A549 (cell line): Measurements from ENCODE around the gene CD300H. TPM values are rescaled to one million over a fixed set of nuclear protein-coding genes. Genes with fewer than 3 reads are reported as not detected.
"Not testable (repeated sequence)": the region's sequence is repeated elsewhere in the genome, so short reads cannot be mapped to it uniquely, and the experiment has no call there.

Experiments
- ATAC-seq, 2 experiments: fragments of 200-7000 bp in 1 of 2; fragments of >200 bp in 1 of 2; cut with Nextera tagmentation in 1 of 2; cut with Tn5 transposase in 1 of 2; 3 replicates each; pipeline versions ENCODE4 v1.8.0 to v1.9.1; 2018 to 2020; ENCODE audit warnings: mild to moderate bottlenecking in 1 of 2, moderate library complexity in 1 of 2
- CTCF ChIA-PET: fragments of 300-600 bp; sonication (Branson Sonifier 250); formaldehyde crosslinking; extraction: SDS; loops from one replicate; lab custom pipeline; 2021; ENCODE audit warnings: antibody characterized with exemption, inconsistent platforms; lab: Yijun Ruan, JAX
- POLR2A ChIA-PET: fragments of 350-600 bp; formaldehyde crosslinking; extraction: SDS; loops from one replicate; lab custom pipeline; 2021; ENCODE audit warnings: antibody characterized with exemption, inconsistent platforms; lab: Yijun Ruan, JAX
- DNase-seq, 2 experiments: peaks; one replicate each; pipeline versions ENCODE4 v3.0.0 to v3.0.0-alpha.2; 2011 to 2016; ENCODE audit warnings: low read depth in 1 of 2, low spot score in 1 of 2
- FAIRE-seq: peaks from 2 replicates; lab custom pipeline; 2011; peaks lifted over from hg19 to GRCh38; lab: Jason Lieb, UNC
- H3K27ac ChIP-seq, 2 experiments: fragments of >200 bp; sonication (Bioruptor Twin); formaldehyde crosslinking; 3 replicates each; pipeline ENCODE4 v1.5.1; 2016 to 2017
- H3K4me1 ChIP-seq: fragments of >200 bp; sonication (Bioruptor Twin); formaldehyde crosslinking; 3 replicates; pipeline ENCODE4 v1.6.1; 2016
- H3K4me2 ChIP-seq: fragments of >200 bp; sonication (Bioruptor Twin); formaldehyde crosslinking; 3 replicates; pipeline ENCODE4 v1.6.1; 2016
- H3K4me3 ChIP-seq: fragments of >200 bp; sonication (Bioruptor Twin); formaldehyde crosslinking; 3 replicates; pipeline ENCODE4 v1.5.1; 2016
- H3K9me3 ChIP-seq: fragments of >200 bp; sonication (Bioruptor Twin); formaldehyde crosslinking; 3 replicates; pipeline ENCODE4 v1.6.1; 2016
- BHLHE40 ChIP-seq: IDR thresholded peaks from 2 replicates; pipeline ENCODE4 v1.6.1; 2012; ENCODE audit warnings: low read depth, low read length, inconsistent platforms
- CEBPB ChIP-seq, 2 experiments: fragments of >200 bp in 1 of 2; sonication (Bioruptor Twin) in 1 of 2; formaldehyde crosslinking in 1 of 2; IDR thresholded peaks; 2 replicates each; pipeline ENCODE4 v1.6.1; 2012 to 2016
- CHD2 ChIP-seq: fragments of 150-350 bp; IDR thresholded peaks from 2 replicates; pipeline ENCODE4 v1.6.1; 2014; ENCODE audit warnings: low read length; ENCODE audit not compliant: partially characterized antibody
- E2F6 ChIP-seq: IDR thresholded peaks from 2 replicates; pipeline ENCODE4 v1.6.1; 2012; ENCODE audit warnings: low read depth, borderline replicate concordance
- EHMT2 ChIP-seq: fragments of 200-600 bp; sonication (generic); IDR thresholded peaks from 2 replicates; pipeline ENCODE4 v1.6.1; 2016; ENCODE audit warnings: antibody characterized with exemption, low read depth, mild to moderate bottlenecking, moderate library complexity
- ELK1 ChIP-seq: fragments of 150-350 bp; IDR thresholded peaks from 2 replicates; pipeline ENCODE4 v1.6.1; 2014; ENCODE audit warnings: low read depth, mild to moderate bottlenecking, low read length
- EP300 ChIP-seq, 2 experiments: fragments of >200 bp; sonication (Bioruptor Twin); formaldehyde crosslinking; IDR thresholded peaks; 2 replicates in 1 of 2; 3 replicates in 1 of 2; pipeline ENCODE4 v1.6.1; 2016 to 2017
- FOSL2 ChIP-seq, 2 experiments: fragments of 450-650 bp in 1 of 2; fragments of >200 bp in 1 of 2; sonication (Bioruptor Twin) in 1 of 2; formaldehyde crosslinking; IDR thresholded peaks; 2 replicates each; pipeline versions ENCODE4 v1.5.0 to v1.6.1; 2016 to 2020; ENCODE audit warnings: mild to moderate bottlenecking in 1 of 2, moderate library complexity in 1 of 2
- GATA3 ChIP-seq: IDR thresholded peaks from 2 replicates; pipeline ENCODE4 v1.6.1; 2012; ENCODE audit warnings: borderline replicate concordance
- MAFK ChIP-seq: fragments of 450-650 bp; IDR thresholded peaks from 2 replicates; pipeline ENCODE4 v1.6.1; 2014; ENCODE audit not compliant: partially characterized antibody
- MYC ChIP-seq: IDR thresholded peaks from 2 replicates; pipeline ENCODE4 v1.6.1; 2012; ENCODE audit warnings: mild to moderate bottlenecking, inconsistent platforms, low read length, improper control_type of control experiment, borderline replicate concordance
- NR3C1 ChIP-seq: fragments of >200 bp; sonication (Bioruptor Twin); formaldehyde crosslinking; IDR thresholded peaks from 3 replicates; pipeline ENCODE4 v1.6.1; 2017
- POLR2AphosphoS2 ChIP-seq: conservative IDR thresholded peaks from 2 replicates; pipeline ENCODE4 v1.6.1; 2012; ENCODE audit warnings: low read length, improper control_type of control experiment, inconsistent platforms
- RAD21 ChIP-seq, 2 experiments: fragments of >200 bp in 1 of 2; sonication (Bioruptor Twin) in 1 of 2; formaldehyde crosslinking in 1 of 2; IDR thresholded peaks in 1 of 2; conservative IDR thresholded peaks in 1 of 2; 2 replicates in 1 of 2; 3 replicates in 1 of 2; pipeline ENCODE4 v1.6.1; 2012 to 2018; ENCODE audit warnings: inconsistent platforms in 1 of 2
- TP53 ChIP-seq: fragments of 250-450 bp; sonication (Bioruptor Pico); IDR thresholded peaks from 2 replicates; pipeline ENCODE4 v1.5.0; 2021; ENCODE audit warnings: mild to moderate bottlenecking, moderate library complexity
- WGBS: methylation state at CpG from one replicate; pipeline ENCODE4 v1.1.6; 2017; ENCODE audit errors: missing lambda C conversion rate; 5-methylcytosine and 5-hydroxymethylcytosine counted together
- polyA plus RNA-seq, 4 experiments: library from polyadenylated mRNA; depleted of rRNA in 3 of 4; stranded (reverse); fragments of >200 nt; fragmentation: RNase III in 1 of 4; extraction: RNeasy Plus Mini Kit Qiagen cat#74134 plus additional on column Dnase treatment in 1 of 4; gene quantifications; 2 replicates in 3 of 4; 3 replicates in 1 of 4; pipeline ENCODE4 v1.2.3, GENCODE V29; 2011 to 2017
- TF ChIP-seq, protein P1 (sequence below): fragments of 250-450 bp; sonication (Bioruptor Pico); IDR thresholded peaks from 2 replicates; pipeline ENCODE4 v1.5.0; 2021; ENCODE audit warnings: mild to moderate bottlenecking, moderate library complexity, borderline replicate concordance
- TF ChIP-seq, protein P2 (sequence below): IDR thresholded peaks from 2 replicates; pipeline ENCODE4 v1.6.1; 2012

The CD300H gene
- polyA plus RNA-seq, 2 of the 4 experiments (the other 2 are of a cell fraction) = 0.50 TPM; not detected in 1

DNA sequence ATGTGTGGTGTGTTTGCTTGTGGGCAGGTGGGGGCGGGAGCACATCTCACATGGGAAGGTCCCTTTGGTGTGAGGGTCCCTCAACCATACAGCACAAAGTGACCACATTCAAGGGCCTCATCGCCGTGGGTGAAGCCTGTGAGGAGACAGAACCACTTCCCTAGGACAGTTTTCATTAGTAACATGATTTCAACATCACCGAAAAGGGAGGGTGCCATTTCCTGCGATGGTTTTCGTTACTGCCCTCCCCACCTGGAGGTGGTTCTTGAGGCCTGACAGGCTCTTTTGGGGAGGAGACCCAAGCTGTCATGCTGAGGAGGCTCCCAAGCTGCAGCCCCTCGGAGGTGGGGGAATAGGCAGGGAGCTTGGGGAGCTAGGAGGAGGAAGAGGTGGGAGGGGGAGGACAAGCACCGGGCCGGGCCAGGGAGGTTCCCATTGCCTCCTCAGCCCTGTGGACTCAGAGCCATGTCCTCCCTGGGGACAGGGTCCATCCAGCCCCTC is 45.6 kb downstream of the CD300H start (continued):
- no peak for TF ChIP-seq CHD2

GRCh38 chr17:74520790-74521480 is 46.4 kb downstream of the CD300H start:
- ChIA-PET CTCF (interaction anchor here (0.6 to 2.7 kb wide), 6 partner anchors 9 to 63 kb away, joined by 3 to 14 read pairs (median 4); partner anchors contain the start of gene CD300LB), POLR2A (no interaction called here)
- Histone ChIP-seq H3K9me3 (0 out of 3 replicates have a peak, but pooled peaks cover 5% of the 10 kb centered on the region), H3K27ac (no peak overlapping the region), H3K4me1 (no peaks in the 10 kb centered on the region), H3K4me2 (no peak overlapping the region), H3K4me3 (no peak overlapping the region)
- WGBS = 55% methylated on average over 21 of the region's 21 CpGs
- FAIRE-seq = no peak
- TF ChIP-seq MAFK (peak; percentile 25), BHLHE40 (no peak)
- ATAC-seq = no peak
- DNase-seq = no peak

- FAIRE-seq = no peak
- 42% methylated on average over 3 of the region's 3 CpGs for WGBS
- POLR2A ChIA-PET = no interaction called here
- H3K4me3 ChIP-seq = no peak overlapping the region
- no peak for TF ChIP-seq E2F6
- no peak for TF ChIP-seq POLR2AphosphoS2
- TF ChIP-seq, protein P1, sequence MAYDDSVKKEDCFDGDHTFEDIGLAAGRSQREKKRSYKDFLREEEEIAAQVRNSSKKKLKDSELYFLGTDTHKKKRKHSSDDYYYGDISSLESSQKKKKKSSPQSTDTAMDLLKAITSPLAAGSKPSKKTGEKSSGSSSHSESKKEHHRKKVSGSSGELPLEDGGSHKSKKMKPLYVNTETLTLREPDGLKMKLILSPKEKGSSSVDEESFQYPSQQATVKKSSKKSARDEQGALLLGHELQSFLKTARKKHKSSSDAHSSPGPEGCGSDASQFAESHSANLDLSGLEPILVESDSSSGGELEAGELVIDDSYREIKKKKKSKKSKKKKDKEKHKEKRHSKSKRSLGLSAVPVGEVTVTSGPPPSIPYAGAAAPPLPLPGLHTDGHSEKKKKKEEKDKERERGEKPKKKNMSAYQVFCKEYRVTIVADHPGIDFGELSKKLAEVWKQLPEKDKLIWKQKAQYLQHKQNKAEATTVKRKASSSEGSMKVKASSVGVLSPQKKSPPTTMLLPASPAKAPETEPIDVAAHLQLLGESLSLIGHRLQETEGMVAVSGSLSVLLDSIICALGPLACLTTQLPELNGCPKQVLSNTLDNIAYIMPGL = no peak
- TF ChIP-seq EP300 (IDR thresholded peaks at IDR 0.05) = no peak
- TF ChIP-seq FOSL2 (IDR thresholded peaks at IDR 0.05) = no peak
- no peak for TF ChIP-seq FOSL2 (CRISPR knock-in tag; IDR thresholded peaks at IDR 0.05)
- TF ChIP-seq TP53 (CRISPR knock-in tag) = no peak
- no peak for TF ChIP-seq CEBPB (IDR thresholded peaks at IDR 0.05)
- TF ChIP-seq, all 56 proteins: peak for 0
- Histone ChIP-seq H3K4me1 (no peaks in the 10 kb centered on the region), H3K27ac (no peak overlapping the region), H3K9me3 (0 out of 3 replicates have a peak, but pooled peaks cover 5% of the 10 kb centered on the region), H3K4me2 (no peak overlapping the region)
- CTCF ChIA-PET = interaction anchor here (1.1 to 2.7 kb wide), 3 partner anchors 11 to 62 kb away, joined by 3 to 14 read pairs (median 7); partner anchors contain the start of gene CD300LB
- no peak for ATAC-seq
- DNase-seq = no peak
Observed at GRCh38 chr17:74520016-74520434, 47.3 kb downstream of the CD300H start.

- H3K4me3 ChIP-seq, DNase-seq, H3K27ac ChIP-seq, FAIRE-seq, H3K4me1 ChIP-seq, ATAC-seq, H3K4me2 ChIP-seq, POLR2A ChIA-PET: not testable (repeated sequence)
- CTCF ChIA-PET = interaction anchor here (1.0 kb wide), 1 partner anchor 139 kb away, joined by 3 read pairs; no protein-coding TSS in a partner anchor
- H3K9me3 ChIP-seq = peaks cover 18% of the 10 kb centered on the region
- 31% methylated on average over 6 of the region's 6 CpGs for WGBS
Observed at GRCh38 chr17:74518413-74518981, 48.8 kb downstream of the CD300H start.

DNA sequence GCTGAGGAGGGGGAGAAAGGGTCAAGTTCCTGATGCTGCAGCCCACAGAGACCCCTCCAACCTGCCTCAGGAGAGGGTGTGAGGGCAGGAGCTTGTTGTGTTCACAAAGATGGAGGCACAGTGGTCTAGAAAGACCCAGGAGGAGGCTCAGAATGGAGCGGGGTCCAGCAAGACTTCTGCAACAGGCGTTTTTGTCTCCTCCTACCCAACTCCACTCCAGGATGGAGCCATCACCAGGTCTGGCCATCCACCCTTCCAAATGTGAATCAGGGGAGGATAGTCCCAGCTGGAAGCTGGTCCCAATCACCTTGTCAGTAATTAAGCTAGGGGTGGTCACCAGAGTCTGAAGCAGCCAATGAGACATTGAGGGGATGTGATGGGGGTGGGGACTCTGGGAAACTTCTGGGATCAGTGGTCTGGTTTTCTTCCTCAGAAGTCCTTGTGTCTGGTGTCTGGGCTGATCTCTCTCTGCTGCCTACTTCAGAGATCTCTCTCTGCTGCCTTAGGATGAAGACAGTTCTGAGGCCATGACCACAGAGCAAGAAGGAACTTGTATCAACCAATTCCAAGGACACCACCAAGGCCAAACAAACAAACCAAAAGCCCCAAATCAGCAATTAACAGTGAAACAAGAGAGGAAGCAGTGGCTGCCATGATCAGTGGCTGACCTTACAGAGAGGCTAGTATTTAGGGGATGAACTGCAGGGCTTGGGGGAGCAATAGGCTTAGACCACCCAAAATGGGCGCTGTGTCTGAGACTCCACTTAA is 50.6 kb downstream of the CD300H start:
- Histone ChIP-seq H3K27ac (no peak overlapping the region), H3K9me3 (peaks cover 18% of the 10 kb centered on the region), H3K4me1 (no peaks in the 10 kb centered on the region), H3K4me2 (no peak overlapping the region), H3K4me3 (no peak overlapping the region)
- ATAC-seq = no peak
- CTCF ChIA-PET = interaction anchor here (0.5 to 1.7 kb wide), 7 partner anchors 10 to 238 kb away, joined by 3 to 9 read pairs (median 5); no protein-coding TSS in a partner anchor
- FAIRE-seq = no peak
- WGBS = 18% methylated on average over 3 of the region's 3 CpGs
- DNase-seq = no peak
- POLR2A ChIA-PET = no interaction called here
- TF ChIP-seq GATA3 (no peak), NR3C1 (no peak), ELK1 (no peak), MYC (no peak), FOSL2 (IDR thresholded peaks at IDR 0.05) (no peak), FOSL2 (CRISPR knock-in tag; IDR thresholded peaks at IDR 0.05) (no peak), E2F6 (no peak), MAFK (no peak), RAD21 (conservative IDR thresholded peaks at IDR 0.05 in 1 of 2, IDR thresholded peaks at IDR 0.05 in 1 of 2) (no peak), EHMT2 (no peak)
- TF ChIP-seq, protein P2, sequence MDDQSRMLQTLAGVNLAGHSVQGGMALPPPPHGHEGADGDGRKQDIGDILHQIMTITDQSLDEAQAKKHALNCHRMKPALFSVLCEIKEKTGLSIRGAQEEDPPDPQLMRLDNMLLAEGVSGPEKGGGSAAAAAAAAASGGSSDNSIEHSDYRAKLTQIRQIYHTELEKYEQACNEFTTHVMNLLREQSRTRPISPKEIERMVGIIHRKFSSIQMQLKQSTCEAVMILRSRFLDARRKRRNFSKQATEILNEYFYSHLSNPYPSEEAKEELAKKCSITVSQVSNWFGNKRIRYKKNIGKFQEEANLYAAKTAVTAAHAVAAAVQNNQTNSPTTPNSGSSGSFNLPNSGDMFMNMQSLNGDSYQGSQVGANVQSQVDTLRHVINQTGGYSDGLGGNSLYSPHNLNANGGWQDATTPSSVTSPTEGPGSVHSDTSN = no peak
